Subcutaneous abdominal adipose tissue (tissue), 5 donors: ENCODE data around the gene PCSK5.

Experiments used
- H3K27ac ChIP-seq: one replicate; pipeline ENCODE4 v1.7.0; 2013; ENCODE audit warnings: low read depth, mild to moderate bottlenecking, inconsistent platforms, low read length, moderate library complexity
- H3K27me3 ChIP-seq, 5 donors: one replicate each; pipeline ENCODE4 v1.7.0; 2013; ENCODE audit warnings: low read length in 5 of 5, inconsistent platforms in 1 of 5; ENCODE audit not compliant: control insufficient read depth in 5 of 5, insufficient read depth in 4 of 5
- H3K36me3 ChIP-seq, 5 donors: one replicate each; pipeline ENCODE4 v1.7.0; 2013; ENCODE audit warnings: low read length in 5 of 5; ENCODE audit not compliant: control insufficient read depth in 5 of 5, insufficient read depth in 5 of 5
- H3K4me1 ChIP-seq, 5 donors: one replicate each; pipeline ENCODE4 v1.7.0; 2013; ENCODE audit warnings: low read length in 5 of 5, mild to moderate bottlenecking in 3 of 5, moderate library complexity in 1 of 5; ENCODE audit not compliant: control insufficient read depth in 5 of 5, insufficient read depth in 5 of 5
- H3K4me3 ChIP-seq, 5 donors: one replicate each; pipeline ENCODE4 v1.7.0; 2013; ENCODE audit warnings: low read length in 5 of 5, low read depth in 1 of 5
- H3K9ac ChIP-seq, 5 donors: one replicate each; pipeline ENCODE4 v1.7.0; 2013; ENCODE audit warnings: low read length in 5 of 5, mild to moderate bottlenecking in 4 of 5, moderate library complexity in 3 of 5
- H3K9me3 ChIP-seq, 5 donors: one replicate each; pipeline ENCODE4 v1.7.0; 2013; ENCODE audit warnings: low read length in 5 of 5; ENCODE audit not compliant: control insufficient read depth in 5 of 5
- donor health status: healthy.
- donor health status: healthy.
- donor health status: healthy.
- donor health status: healthy.
- donor health status: healthy.

The PCSK5 gene

DNA sequence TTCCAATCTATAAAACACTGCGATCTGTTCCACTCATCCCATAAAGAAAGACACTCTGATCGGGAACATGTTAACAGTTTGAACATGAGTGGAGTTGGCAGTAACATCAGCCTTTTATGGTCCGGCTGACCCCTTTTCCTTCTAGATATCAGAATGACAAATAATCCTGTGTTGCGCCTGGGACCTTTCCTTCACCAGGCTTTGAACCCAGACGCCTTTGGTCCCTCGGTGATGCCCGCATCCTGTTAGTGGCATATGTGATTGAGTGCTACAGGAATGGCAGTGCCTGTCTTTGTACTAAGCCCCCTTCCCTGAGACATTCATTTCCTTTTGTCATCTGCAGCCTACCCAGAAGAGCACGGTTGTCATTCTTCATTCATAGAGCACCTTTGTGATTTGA, 209.0 kb downstream of the PCSK5 start:
- Histone ChIP-seq H3K4me1 (peaks cover 4 to 62% (median 57%) of the 10 kb centered on the region in 5 donors), H3K27me3 (no peaks in the 10 kb centered on the region), H3K36me3 (peaks cover 4 to 14% (median 13%) of the 10 kb centered on the region in 5 donors), H3K4me3 (no peak overlapping the region), H3K27ac (peak overlapping the region; percentile 87), H3K9me3 (no peaks in the 10 kb centered on the region), H3K9ac (peak overlapping the region in 3 of 5 donors; percentile 6 to 54 (median 14))

GRCh38 chr9:76101075-76101474, 210.6 kb downstream of the PCSK5 start:
- no peaks in the 10 kb centered on the region for H3K9me3 ChIP-seq
- peaks cover 2 to 10% (median 8%) of the 10 kb centered on the region in 5 donors for H3K36me3 ChIP-seq
- H3K9ac ChIP-seq: peak overlapping the region in 1 of 5 donors; percentile 53
- H3K4me1 ChIP-seq: peaks cover 4 to 64% (median 58%) of the 10 kb centered on the region in 5 donors
- no peak overlapping the region for H3K4me3 ChIP-seq
- no peaks in the 10 kb centered on the region for H3K27me3 ChIP-seq
- H3K27ac ChIP-seq: peak overlapping the region; percentile 87

DNA sequence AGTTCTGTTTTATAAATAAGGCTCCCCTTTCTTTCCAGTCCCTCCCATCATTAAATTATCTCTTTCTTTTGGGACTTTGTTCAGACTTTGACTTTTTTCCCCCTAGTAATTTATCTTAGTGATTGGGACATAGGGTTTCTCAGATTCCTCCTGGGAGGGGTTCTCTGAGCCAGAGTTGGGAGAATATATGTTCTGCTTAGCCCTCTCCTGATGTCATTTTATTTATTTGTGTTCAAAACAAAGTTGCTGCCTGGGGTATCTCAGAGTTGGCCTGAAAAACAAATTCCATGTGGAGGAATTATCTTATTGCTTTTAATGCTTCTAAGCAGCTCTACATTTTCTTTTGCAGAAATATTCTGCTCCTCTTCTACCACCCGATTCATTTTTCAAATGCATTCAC, 211.0 kb downstream of the PCSK5 start:
- H3K4me1 ChIP-seq: peaks cover 4 to 64% (median 58%) of the 10 kb centered on the region in 5 donors
- H3K9ac ChIP-seq: peak overlapping the region in 3 of 5 donors; percentile 10 to 53 (median 24)
- H3K27ac ChIP-seq: peak overlapping the region; percentile 87
- H3K27me3 ChIP-seq: no peaks in the 10 kb centered on the region
- no peaks in the 10 kb centered on the region for H3K9me3 ChIP-seq
- H3K36me3 ChIP-seq: peaks cover 0 to 10% (median 5%) of the 10 kb centered on the region in 5 donors
- no peak overlapping the region for H3K4me3 ChIP-seq

GRCh38 chr9:76101947-76102346, 211.5 kb downstream of the PCSK5 start:
- peaks cover 4 to 67% (median 62%) of the 10 kb centered on the region in 5 donors for H3K4me1 ChIP-seq
- H3K27ac ChIP-seq: peak overlapping the region; percentile 87
- H3K9ac ChIP-seq: peak overlapping the region in 3 of 5 donors; percentile 5 to 24 (median 10)
- no peaks in the 10 kb centered on the region for H3K9me3 ChIP-seq
- H3K4me3 ChIP-seq: no peak overlapping the region
- peaks cover 0 to 10% (median 5%) of the 10 kb centered on the region in 5 donors for H3K36me3 ChIP-seq
- no peaks in the 10 kb centered on the region for H3K27me3 ChIP-seq

- Histone ChIP-seq H3K4me3 (no peak overlapping the region), H3K9me3 (no peaks in the 10 kb centered on the region), H3K27ac (peak overlapping the region; percentile 87), H3K4me1 (peaks cover 6 to 70% (median 66%) of the 10 kb centered on the region in 5 donors), H3K9ac (peak overlapping the region in 1 of 5 donors; percentile 1), H3K27me3 (no peaks in the 10 kb centered on the region), H3K36me3 (peaks cover 0 to 4% (median 2%) of the 10 kb centered on the region in 5 donors)
These were observed 213.2 kb downstream of the PCSK5 start for GRCh38 chr9:76103531-76104315.

GRCh38 chr9:76107482-76107881, 217.0 kb downstream of the PCSK5 start:
- H3K9me3 ChIP-seq: no peaks in the 10 kb centered on the region
- no peak overlapping the region for H3K4me3 ChIP-seq
- peaks cover 2 to 46% (median 38%) of the 10 kb centered on the region in 5 donors for H3K4me1 ChIP-seq
- H3K27ac ChIP-seq: peak overlapping the region; percentile 77
- H3K36me3 ChIP-seq: peaks cover 0 to 4% (median 3%) of the 10 kb centered on the region in 5 donors
- H3K9ac ChIP-seq: no peak overlapping the region
- H3K27me3 ChIP-seq: no peaks in the 10 kb centered on the region

GRCh38 chr9:76109953-76110352, 219.5 kb downstream of the PCSK5 start:
- H3K4me1 ChIP-seq: peaks cover 2 to 33% (median 22%) of the 10 kb centered on the region in 5 donors
- no peaks in the 10 kb centered on the region for H3K27me3 ChIP-seq
- no peak overlapping the region for H3K4me3 ChIP-seq
- peak overlapping the region in 1 of 5 donors; percentile 25 for H3K9ac ChIP-seq
- H3K9me3 ChIP-seq: no peaks in the 10 kb centered on the region
- peak overlapping the region; percentile 13 for H3K27ac ChIP-seq
- peaks cover 0 to 5% (median 3%) of the 10 kb centered on the region in 5 donors for H3K36me3 ChIP-seq

DNA sequence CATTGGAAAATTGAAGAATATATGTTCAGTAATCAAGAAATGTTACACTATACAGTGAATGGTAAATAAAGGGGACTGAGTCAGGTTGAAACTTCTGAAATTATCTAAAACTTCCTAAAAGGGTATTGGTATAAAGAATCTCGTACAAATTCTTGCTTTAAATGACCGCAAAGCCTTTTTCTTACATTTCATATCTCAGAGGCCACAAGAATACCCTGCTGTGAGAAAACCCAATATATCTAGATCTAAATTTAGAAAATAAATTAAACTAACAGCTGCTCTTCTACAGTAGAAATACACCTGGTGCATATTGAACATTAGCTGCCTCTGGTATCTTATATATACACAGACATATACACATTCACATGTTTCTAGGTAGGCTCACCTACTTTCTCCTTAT, 221.7 kb downstream of the PCSK5 start:
- Histone ChIP-seq H3K27me3 (no peaks in the 10 kb centered on the region), H3K4me3 (no peak overlapping the region), H3K27ac (no peak overlapping the region), H3K4me1 (peaks cover 1 to 26% (median 15%) of the 10 kb centered on the region in 5 donors), H3K36me3 (peaks cover 0 to 5% (median 0%) of the 10 kb centered on the region in 5 donors), H3K9ac (no peak overlapping the region), H3K9me3 (no peaks in the 10 kb centered on the region)

DNA sequence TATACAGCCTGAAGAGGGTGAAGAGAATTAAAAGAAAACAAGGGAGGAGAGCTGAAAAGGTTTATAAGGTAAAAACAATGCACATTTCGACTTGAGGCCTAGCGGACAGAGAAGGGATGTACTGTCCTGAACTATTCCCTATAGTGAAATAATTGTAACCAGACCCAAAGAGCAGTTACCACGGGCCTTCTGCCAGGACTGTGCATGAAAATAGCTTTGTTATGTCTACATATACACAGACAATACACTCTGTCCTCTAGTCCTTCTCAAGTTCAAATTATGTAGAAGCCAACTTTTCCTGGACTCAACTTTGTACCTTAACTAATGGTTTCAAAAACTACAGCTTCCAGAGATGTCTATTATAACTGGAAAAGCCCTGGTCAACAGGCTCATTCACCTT, 223.7 kb downstream of the PCSK5 start:
- Histone ChIP-seq H3K27me3 (no peaks in the 10 kb centered on the region), H3K36me3 (peaks cover 0 to 2% (median 0%) of the 10 kb centered on the region in 5 donors), H3K9ac (peak overlapping the region in 1 of 5 donors; percentile 8), H3K9me3 (no peaks in the 10 kb centered on the region), H3K4me3 (no peak overlapping the region), H3K27ac (no peak overlapping the region), H3K4me1 (peaks cover 0 to 14% (median 6%) of the 10 kb centered on the region in 5 donors)

DNA sequence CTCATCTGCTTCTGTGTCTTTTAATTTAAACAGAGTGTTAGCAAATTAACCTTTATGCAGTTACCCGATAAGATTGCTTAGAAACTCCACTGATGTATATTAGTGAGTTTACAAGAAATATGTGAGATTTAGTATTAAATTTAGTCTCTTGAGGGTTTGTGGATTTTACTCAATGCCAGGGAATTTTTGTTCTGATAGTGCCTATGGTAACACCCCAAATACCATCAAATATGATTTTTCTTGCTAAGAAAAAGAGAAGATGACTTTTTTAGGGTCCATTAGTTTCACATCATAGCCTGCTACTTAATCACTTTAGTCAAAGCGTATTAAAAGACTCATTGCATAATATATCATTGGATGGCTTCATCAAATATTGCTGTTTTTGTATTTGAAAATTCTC, 224.9 kb downstream of the PCSK5 start:
- Histone ChIP-seq H3K27ac (no peak overlapping the region), H3K27me3 (no peaks in the 10 kb centered on the region), H3K4me1 (peaks cover 0 to 5% (median 2%) of the 10 kb centered on the region in 5 donors), H3K4me3 (no peak overlapping the region), H3K9me3 (no peaks in the 10 kb centered on the region), H3K9ac (no peak overlapping the region), H3K36me3 (peaks cover 0 to 2% (median 0%) of the 10 kb centered on the region in 5 donors)
